ENCODE results near the gene ERC2. TPM values are rescaled to one million over a fixed set of nuclear protein-coding genes. Genes with fewer than 3 reads are reported as not detected.

Gene ERC2
- total and polyA plus RNA-seq, 2 of the 8 experiments (the other 6 are each of a cell fraction or from before 2014, with no cell fraction given), result 16.4 to 22.8 TPM

- TF ChIP-seq NRF1 (IDR thresholded peaks at IDR 0.05; ENCODE audit: low read depth, low read length), result no peak
Observed at GRCh38 chr3:55631766-55632331, 836.4 kb downstream of the ERC2 start (continued).

All from H1 (cell line).